ENCODE measurements around the gene ZNF768. TPM values are rescaled to one million over a fixed set of nuclear protein-coding genes. Genes with fewer than 3 reads are reported as not detected.

Gene ZNF768
- total RNA-seq, 1 experiment from 2014 or later = 48.8 TPM

- peak; percentile 70 for DNase-seq (ENCODE audit: low read depth, low spot score)
- TSS peak; percentile 77 for BruUV-seq (replicated peaks)
- Histone ChIP-seq H3K9me3 (ENCODE audit: control insufficient read depth in 1 of 2, insufficient read depth in 1 of 2, low read depth in 1 of 2, low read length in 2 of 2) (no peaks in the 10 kb centered on the region), H3K9me2 (ENCODE audit: insufficient read depth) (no peaks in the 10 kb centered on the region), H3K4me1 (ENCODE audit: control insufficient read depth in 1 of 2, insufficient read depth in 2 of 2, low read length in 2 of 2) (peaks cover 6 to 39% of the 10 kb centered on the region in 2 experiments; a peak in 3 of 4 replicates), H3K4me3 (replicated peaks in 1 of 2; ENCODE audit: low read depth in 1 of 2, low read length in 2 of 2) (peak within 1 kb of the TSS; percentile 60 to 79), H3K79me2 (ENCODE audit: insufficient read depth, low read length) (no peaks in the 10 kb centered on the region; the same call in 1 of the 2 replicates), H3K27me3 (ENCODE audit: insufficient read depth, low read length) (no peaks in the 10 kb centered on the region), H2AFZ (ENCODE audit: low read depth, low read length, poor library complexity, severe bottlenecking) (peak within 1 kb of the TSS; percentile 33), H3K4me2 (ENCODE audit: low read length) (peak within 1 kb of the TSS; percentile 85), H3K27ac (ENCODE audit: low read depth, low read length) (peak within 1 kb of the TSS; percentile 82), H3K36me3 (ENCODE audit: control insufficient read depth in 1 of 2, insufficient read depth in 2 of 2, low read length in 2 of 2) (no peaks in the 10 kb centered on the region), H3K9ac (ENCODE audit: low read length) (peak within 1 kb of the TSS; percentile 78), H4K20me1 (ENCODE audit: insufficient read depth) (no peaks in the 10 kb centered on the region)
- RAD21 ChIA-PET (ENCODE audit: low non-redundant PET in 1 of 2, low total read pairs in 2 of 2, uncharacterized antibody in 2 of 2, unreplicated experiment in 2 of 2) = interaction anchor here (1.2 to 2.1 kb wide), 3 partner anchors 23 to 104 kb away, joined by 3 to 18 read pairs (median 4); partner anchors contain the start of genes DCTPP1 (in 1 of the 2) and ZNF764 (in 1 of the 2)
- POLR2A ChIA-PET = interaction anchor here (1.1 to 2.7 kb wide), 5 partner anchors 12 to 104 kb away, joined by 3 to 20 read pairs (median 5); partner anchors contain the start of genes DCTPP1 and ZNF764
- intact Hi-C loops (cut with micrococcal nuclease) = no loop called here
- CTCF ChIA-PET = interaction anchor here (0.7 to 2.1 kb wide), 9 partner anchors 9 to 422 kb away, joined by 3 to 11 read pairs (median 4); partner anchors contain the start of genes DCTPP1 and ZNF764
- ATAC-seq = peak; percentile 87
- TF ChIP-seq POLR2A (IDR thresholded peaks at IDR 0.05; ENCODE audit: borderline replicate concordance, extremely low read depth, insufficient read depth, insufficient read length) (no peak), ELF1 (IDR thresholded peaks at IDR 0.05; ENCODE audit: borderline replicate concordance, low read depth) (peak; percentile 88; the same call in 1 of the 2 replicates), YY1 (IDR thresholded peaks at IDR 0.05; ENCODE audit: extremely low read depth, insufficient replicate concordance, low read depth, low read length) (peak; percentile 100), POLR2AphosphoS5 (IDR thresholded peaks at IDR 0.05; ENCODE audit: low read depth, low read length) (peak; percentile 86), CTCF (IDR thresholded peaks at IDR 0.05 in 2 of 3, conservative IDR thresholded peaks at IDR 0.05 in 1 of 3; ENCODE audit: borderline replicate concordance in 1 of 3, insufficient read depth in 1 of 3, low read depth in 2 of 3, low read length in 2 of 3) (no peak), JUND (IDR thresholded peaks at IDR 0.05) (no peak), TCF7L2 (IDR thresholded peaks at IDR 0.05; ENCODE audit: borderline replicate concordance, extremely low read depth, insufficient read depth, insufficient read length) (peak; percentile 93), EZH2 (IDR thresholded peaks at IDR 0.05) (no peak), SP1 (IDR thresholded peaks at IDR 0.05; ENCODE audit: low read depth) (peak; percentile 38; the same call in 1 of the 2 replicates), SIN3A (IDR thresholded peaks at IDR 0.05; ENCODE audit: low read depth) (peak; percentile 72; the same call in 1 of the 2 replicates), ZFX (IDR thresholded peaks at IDR 0.05) (peak; percentile 96), REST (IDR thresholded peaks at IDR 0.05; ENCODE audit: low read depth) (no peak), SRF (IDR thresholded peaks at IDR 0.05; ENCODE audit: low read depth) (no peak), EZH2phosphoT487 (IDR thresholded peaks at IDR 0.05; ENCODE audit: borderline replicate concordance) (no peak), CEBPB (IDR thresholded peaks at IDR 0.05; ENCODE audit: low read depth) (no peak), RAD21 (IDR thresholded peaks at IDR 0.05; ENCODE audit: low read depth) (no peak), ATF3 (IDR thresholded peaks at IDR 0.05) (no peak), ZBTB33 (IDR thresholded peaks at IDR 0.05; ENCODE audit: extremely low read depth, insufficient replicate concordance, low read length) (peak; percentile 20)
Measured at GRCh38 chr16:30534368-30535105, 8.2 kb upstream of the ZNF768 start, which contains the start of gene ZNF747. ZNF747 (minus strand) TSS chr16:30534858; CDS start chr16:30534679, 179 bp downstream.
